Neutrophil (primary cell): Measurements from ENCODE around the gene GALNTL6.
"Not testable (repeated sequence)": the region's sequence is repeated elsewhere in the genome, so short reads cannot be mapped to it uniquely, and the experiment has no call there.

ENCODE experiments used
- H3K27ac ChIP-seq: fragments of 200-600 bp; sonication (generic); 2 replicates; pipeline ENCODE4 v1.5.1; 2016; ENCODE audit warnings: mild to moderate bottlenecking, moderate library complexity
- H3K27me3 ChIP-seq: fragments of 200-600 bp; sonication (generic); 2 replicates; pipeline ENCODE4 v1.6.0; 2016; ENCODE audit warnings: mild to moderate bottlenecking
- H3K36me3 ChIP-seq: fragments of 200-600 bp; sonication (generic); 2 replicates; pipeline ENCODE4 v1.5.1; 2017
- H3K4me1 ChIP-seq, 2 experiments: fragments of 200-600 bp in 1 of 2; sonication (generic) in 1 of 2; 1 replicate in 1 of 2; 2 replicates in 1 of 2; pipeline versions ENCODE4 v1.5.1 to v1.6.1; 2013 to 2016; ENCODE audit warnings: low read depth in 1 of 2, low read length in 1 of 2, mild to moderate bottlenecking in 1 of 2, moderate library complexity in 1 of 2; ENCODE audit not compliant: control insufficient read depth in 1 of 2, insufficient read depth in 1 of 2
- H3K4me3 ChIP-seq, 2 experiments: fragments of 200-600 bp in 1 of 2; sonication (generic) in 1 of 2; 1 replicate in 1 of 2; 2 replicates in 1 of 2; pipeline ENCODE4 v1.5.1; 2013 to 2016; ENCODE audit warnings: low read depth in 1 of 2, low read length in 1 of 2, mild to moderate bottlenecking in 1 of 2, moderate library complexity in 1 of 2
- H3K9me3 ChIP-seq: fragments of 200-600 bp; sonication (generic); 2 replicates; pipeline ENCODE4 v1.5.1; 2016
- TF ChIP-seq, protein P1 (sequence below): fragments of 200-600 bp; sonication (generic); IDR thresholded peaks from 2 replicates; pipeline ENCODE4 v1.5.1; 2016; ENCODE audit warnings: antibody characterized with exemption

Gene GALNTL6

GRCh38 chr4:172876394-172876793, 1063.2 kb downstream of the GALNTL6 start:
- no peak overlapping the region for H3K27ac ChIP-seq
- H3K4me3 ChIP-seq = no peak overlapping the region
- H3K36me3 ChIP-seq = no peaks in the 10 kb centered on the region
- H3K4me1 ChIP-seq = no peaks in the 10 kb centered on the region
- no peaks in the 10 kb centered on the region for H3K27me3 ChIP-seq
- TF ChIP-seq, protein P1, sequence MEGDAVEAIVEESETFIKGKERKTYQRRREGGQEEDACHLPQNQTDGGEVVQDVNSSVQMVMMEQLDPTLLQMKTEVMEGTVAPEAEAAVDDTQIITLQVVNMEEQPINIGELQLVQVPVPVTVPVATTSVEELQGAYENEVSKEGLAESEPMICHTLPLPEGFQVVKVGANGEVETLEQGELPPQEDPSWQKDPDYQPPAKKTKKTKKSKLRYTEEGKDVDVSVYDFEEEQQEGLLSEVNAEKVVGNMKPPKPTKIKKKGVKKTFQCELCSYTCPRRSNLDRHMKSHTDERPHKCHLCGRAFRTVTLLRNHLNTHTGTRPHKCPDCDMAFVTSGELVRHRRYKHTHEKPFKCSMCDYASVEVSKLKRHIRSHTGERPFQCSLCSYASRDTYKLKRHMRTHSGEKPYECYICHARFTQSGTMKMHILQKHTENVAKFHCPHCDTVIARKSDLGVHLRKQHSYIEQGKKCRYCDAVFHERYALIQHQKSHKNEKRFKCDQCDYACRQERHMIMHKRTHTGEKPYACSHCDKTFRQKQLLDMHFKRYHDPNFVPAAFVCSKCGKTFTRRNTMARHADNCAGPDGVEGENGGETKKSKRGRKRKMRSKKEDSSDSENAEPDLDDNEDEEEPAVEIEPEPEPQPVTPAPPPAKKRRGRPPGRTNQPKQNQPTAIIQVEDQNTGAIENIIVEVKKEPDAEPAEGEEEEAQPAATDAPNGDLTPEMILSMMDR = no peak
- H3K9me3 ChIP-seq = no peaks in the 10 kb centered on the region

- TF ChIP-seq, protein P1 = no peak
- Histone ChIP-seq H3K9me3 (peaks cover 3% of the 10 kb centered on the region), H3K4me1 (no peaks in the 10 kb centered on the region), H3K36me3 (no peaks in the 10 kb centered on the region), H3K27me3 (no peaks in the 10 kb centered on the region), H3K27ac (no peak overlapping the region), H3K4me3 (no peak overlapping the region)
Measured at GRCh38 chr4:172881645-172882044, 1068.4 kb downstream of the GALNTL6 start.

DNA sequence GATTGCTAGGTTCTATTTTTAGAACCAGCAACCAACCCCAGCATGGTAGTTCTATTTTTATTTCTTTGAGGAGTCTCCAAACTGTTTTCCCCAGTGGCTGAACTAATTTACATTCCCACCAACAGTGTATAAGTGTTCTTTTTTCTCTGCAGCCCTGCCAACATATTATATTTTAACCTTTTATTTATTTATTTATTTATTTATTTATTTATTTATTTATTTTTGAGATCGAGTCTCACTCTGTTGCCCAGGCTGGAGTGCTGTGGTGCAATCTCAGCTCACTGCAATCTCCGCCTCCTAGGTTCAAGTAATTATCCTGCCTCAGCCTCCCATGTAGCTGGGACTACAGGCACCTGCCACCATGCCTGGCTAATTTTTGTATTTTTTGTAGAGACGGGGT, 1074.2 kb downstream of the GALNTL6 start:
- H3K36me3 ChIP-seq, H3K4me3 ChIP-seq, H3K9me3 ChIP-seq, H3K27me3 ChIP-seq, H3K27ac ChIP-seq, H3K4me1 ChIP-seq: not testable (repeated sequence)

- Histone ChIP-seq H3K4me1 (no peaks in the 10 kb centered on the region), H3K4me3 (no peak overlapping the region), H3K9me3 (peaks cover 3% of the 10 kb centered on the region), H3K27me3 (no peaks in the 10 kb centered on the region), H3K27ac (no peak overlapping the region), H3K36me3 (no peaks in the 10 kb centered on the region)
- TF ChIP-seq, protein P1 = no peak
Measured at GRCh38 chr4:172887959-172888358, 1074.8 kb downstream of the GALNTL6 start.

- H3K9me3 ChIP-seq = no peaks in the 10 kb centered on the region
- no peak overlapping the region for H3K27ac ChIP-seq
- no peaks in the 10 kb centered on the region for H3K4me1 ChIP-seq
- no peak overlapping the region for H3K4me3 ChIP-seq
- no peaks in the 10 kb centered on the region for H3K36me3 ChIP-seq
- TF ChIP-seq, protein P1 = no peak
- H3K27me3 ChIP-seq = no peaks in the 10 kb centered on the region
Measured at GRCh38 chr4:172892300-172892699, 1079.1 kb downstream of the GALNTL6 start.

DNA sequence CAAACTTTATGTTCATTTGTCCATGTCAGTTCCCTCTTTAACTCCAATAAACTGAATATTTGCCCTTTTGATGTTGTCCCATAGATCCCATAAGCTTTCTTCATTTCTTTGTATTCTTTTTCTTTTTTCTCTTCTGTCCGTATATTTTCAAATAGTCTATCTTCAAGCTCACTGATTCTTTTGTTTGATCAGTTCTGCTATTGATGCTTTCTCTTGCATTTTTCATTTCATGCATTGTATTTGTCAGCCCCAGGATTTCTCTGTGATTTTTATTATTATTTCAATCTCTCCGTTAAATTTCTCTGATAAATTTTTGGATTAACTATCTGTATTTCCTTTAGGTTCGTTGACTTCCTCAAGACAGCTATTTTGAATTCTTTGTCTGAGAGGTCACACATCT, 1082.5 kb downstream of the GALNTL6 start:
- Histone ChIP-seq H3K27me3 (no peaks in the 10 kb centered on the region), H3K4me3 (no peak overlapping the region), H3K36me3 (no peaks in the 10 kb centered on the region), H3K9me3 (no peaks in the 10 kb centered on the region), H3K4me1 (no peaks in the 10 kb centered on the region), H3K27ac (no peak overlapping the region)
- TF ChIP-seq, protein P1 = no peak
